Measurements from ENCODE around the gene PPP1R7.

PPP1R7 gene

DNA sequence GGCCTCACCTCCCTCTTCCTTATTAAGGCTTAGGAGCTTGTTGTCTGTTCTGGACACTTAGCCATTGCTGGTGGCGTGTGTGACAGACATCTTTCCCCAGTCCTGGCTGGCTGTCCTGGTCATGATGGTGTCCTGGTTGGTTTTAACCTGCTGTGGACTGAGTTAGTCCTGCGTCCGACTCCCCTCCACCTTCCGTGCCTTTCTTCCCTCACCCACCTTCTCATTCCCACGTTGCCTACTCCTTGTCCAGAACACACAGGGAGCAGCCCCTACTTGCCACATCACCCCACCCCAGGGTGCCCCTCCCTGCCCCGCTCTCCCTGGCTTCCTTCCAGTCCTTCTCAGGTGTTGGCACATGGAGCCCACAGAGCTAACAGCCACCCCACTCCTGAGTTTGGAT is 47.7 kb downstream of the PPP1R7 start:
- no peak for DNase-seq

DNA sequence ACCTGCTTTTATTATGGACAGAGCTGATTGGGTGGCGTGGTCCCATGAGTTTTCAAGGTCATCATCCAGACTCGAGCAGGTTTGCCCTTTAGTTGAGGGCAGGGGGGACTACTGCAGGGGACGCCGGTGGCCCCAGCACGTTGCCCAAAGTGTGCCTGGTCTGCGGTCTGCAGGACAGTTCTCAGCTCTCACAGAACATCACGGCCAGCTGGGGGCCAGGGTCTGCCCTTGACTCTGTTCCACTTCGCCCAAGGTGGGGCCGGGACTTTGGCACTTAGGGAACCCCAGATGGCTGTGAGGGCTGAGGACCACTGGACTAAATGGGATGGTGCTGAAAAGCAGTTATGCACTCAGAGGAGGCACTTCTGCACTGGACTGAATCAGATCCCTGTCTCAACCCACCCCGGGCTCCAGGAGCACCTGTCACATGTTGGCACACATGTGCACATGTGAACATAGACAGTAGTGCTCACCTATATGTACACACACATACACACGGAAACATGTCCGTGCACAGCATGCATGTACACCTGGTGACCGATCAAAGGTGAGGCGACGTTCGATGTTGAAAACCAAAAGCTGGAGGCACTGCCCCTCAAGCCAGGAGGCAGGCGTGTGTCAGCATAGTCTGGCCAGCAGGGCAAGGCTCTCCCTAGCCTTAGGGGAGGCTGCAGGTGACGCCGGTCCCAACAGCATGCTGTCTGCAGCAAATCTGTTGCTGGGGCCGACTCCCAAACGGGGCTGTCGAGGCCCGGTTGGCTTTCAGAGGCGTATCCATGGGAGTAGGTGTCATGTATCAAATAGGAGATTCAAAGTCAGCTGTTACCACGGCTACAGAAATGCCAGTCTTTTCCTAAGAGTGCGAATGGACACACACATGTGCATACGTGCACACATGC is 48.4 kb downstream of the PPP1R7 start:
- DNase-seq: no peak

DNA sequence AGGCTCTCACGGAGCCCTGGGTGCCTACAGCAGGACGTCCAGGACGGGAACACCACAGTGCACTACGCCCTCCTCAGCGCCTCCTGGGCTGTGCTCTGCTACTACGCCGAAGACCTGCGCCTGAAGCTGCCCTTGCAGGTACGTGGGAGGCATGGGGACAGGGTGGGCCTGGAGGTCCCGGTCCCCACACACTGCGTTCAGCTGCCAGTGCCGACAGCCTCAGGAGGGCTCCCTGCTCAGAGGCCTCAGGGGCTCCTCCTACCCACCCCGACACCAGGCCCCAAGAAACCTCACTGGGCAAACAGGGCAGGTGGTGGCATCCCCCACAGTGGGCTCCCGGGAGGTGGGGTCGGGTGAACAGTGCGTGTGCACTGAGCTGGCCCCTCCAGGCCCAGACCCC is 49.0 kb downstream of the PPP1R7 start:
- no peak for DNase-seq

DNA sequence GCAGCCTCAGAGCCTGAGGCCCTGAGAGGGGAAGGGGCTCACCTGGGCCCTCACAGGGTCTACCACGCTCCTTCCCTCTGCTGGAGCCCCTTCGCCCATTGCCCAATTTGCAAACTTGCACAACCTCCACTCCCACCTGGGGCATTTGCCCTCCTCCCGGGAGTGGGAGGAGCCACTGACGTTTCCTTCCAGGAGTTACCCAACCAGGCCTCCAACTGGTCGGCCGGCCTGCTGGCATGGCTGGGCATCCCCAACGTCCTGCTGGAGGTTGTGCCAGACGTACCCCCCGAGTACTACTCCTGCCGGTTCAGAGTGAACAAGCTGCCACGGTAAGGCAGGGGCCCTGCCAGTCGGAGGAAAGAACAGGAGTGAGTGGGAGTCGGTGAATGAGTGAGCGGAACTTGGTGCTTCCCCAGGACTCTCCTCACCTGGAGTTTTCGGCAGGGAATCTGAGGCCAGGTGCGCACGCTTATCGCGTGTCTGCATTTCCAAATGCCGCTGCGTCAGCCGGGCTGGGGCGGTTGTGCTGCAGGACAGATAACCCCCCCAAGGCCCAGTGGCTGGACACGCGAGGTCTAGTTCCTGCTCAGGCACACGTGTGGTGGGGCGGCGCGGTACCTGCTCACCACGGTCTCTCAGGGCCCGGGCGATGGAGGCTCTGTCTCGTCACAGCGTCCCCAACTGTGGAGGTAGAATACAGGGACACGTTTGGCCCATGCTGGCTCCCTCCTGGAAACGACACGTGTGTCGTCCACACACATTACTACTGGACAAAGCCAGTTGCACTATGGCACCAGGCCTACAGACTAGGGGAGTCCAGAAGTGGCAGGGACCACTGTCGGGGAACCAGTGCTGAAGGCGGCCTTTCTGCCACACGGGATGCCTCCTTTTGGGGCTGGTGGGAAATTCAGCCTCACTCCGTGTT is 49.9 kb downstream of the PPP1R7 start:
- no peak for DNase-seq

GRCh38 chr2:241200822-241201395 is 50.6 kb downstream of the PPP1R7 start:
- no peak for DNase-seq

DNA sequence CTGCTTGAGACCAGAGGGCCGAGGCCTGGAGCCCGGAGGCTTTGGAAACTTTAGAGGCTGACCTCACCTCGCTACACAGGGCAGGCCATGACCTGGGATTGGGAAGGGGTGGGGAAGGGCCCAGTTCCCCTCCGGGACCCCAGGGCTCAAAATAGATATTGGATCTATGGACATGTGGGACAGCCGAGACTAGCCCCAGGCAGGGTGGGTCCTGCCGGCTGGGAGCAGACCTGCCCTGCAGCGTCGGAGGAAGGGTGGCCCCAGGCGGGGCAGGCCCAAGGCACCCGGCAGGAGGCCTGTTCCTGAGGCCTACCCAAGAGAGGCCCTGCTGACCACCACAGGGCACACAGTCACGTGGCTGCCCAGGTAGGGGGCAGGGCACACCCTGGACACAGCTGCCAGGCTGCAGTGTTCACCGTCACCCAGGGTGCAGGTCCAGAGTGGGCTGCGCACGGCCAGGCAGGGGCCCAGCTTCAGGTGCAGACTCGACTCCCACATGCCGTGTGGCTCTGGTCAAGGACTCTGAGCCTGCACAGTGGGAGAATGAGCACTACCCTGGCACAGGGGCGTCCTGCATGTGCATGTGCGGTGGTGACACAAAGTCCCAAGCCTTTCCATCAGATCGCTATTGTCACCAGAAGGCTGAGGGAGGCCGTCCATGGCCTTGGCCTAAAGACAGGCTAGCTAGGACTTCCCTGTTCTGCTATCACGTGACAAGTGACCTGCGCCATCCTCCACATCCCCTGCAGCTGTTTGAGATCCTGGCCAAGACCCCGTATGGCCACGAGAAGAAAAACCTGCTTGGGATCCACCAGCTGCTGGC is 51.4 kb downstream of the PPP1R7 start:
- DNase-seq: no peak

GRCh38 chr2:241202268-241202585 is 52.0 kb downstream of the PPP1R7 start:
- no peak for DNase-seq

- no peak for DNase-seq
Observed at GRCh38 chr2:241202681-241203080, 52.4 kb downstream of the PPP1R7 start.

GRCh38 chr2:241203218-241204009 is 53.1 kb downstream of the PPP1R7 start:
- no peak for DNase-seq

- no peak for DNase-seq
Observed at GRCh38 chr2:241204010-241204384, 53.7 kb downstream of the PPP1R7 start.

DNA sequence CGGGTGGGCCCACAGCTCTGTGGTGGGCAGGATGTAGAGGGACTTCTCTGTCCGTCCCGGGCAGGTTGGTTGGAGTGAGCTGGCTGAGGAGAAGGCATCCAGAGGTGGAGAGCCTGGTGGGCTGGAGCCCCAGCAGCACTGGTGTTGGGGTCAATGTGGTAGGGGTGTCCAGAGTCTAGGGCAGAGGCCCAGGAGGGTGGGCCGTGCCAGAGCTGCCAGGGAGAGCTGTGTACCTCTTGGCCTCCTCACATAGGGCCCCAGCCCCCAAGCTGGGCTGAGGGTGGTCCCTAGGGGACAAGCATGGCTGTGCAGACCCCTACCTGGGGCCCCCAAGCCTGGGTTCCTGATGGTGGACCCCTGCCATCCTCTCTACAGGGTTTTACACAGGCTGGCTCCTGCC is 54.2 kb downstream of the PPP1R7 start:
- no peak for DNase-seq

DNA sequence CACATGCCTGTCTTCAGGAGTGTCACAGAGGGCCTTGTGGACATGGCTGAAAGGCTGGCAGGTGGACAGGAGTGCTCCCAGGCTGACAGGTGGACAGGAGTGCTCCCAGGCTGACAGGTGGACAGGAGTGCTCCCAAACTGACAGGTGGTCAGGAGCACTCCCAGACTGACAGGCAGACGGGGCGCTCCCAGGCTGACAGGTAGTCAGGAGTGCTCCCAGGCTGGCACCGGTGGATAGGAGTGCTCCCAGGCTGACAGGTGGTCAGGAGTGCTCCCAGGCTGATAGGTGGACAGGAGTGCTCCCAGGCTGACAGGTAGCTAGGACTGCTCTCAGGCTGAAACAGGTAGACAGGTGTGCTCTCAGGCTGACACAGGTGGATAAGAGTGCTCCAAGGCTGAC is 54.8 kb downstream of the PPP1R7 start:
- no peak for DNase-seq

DNA sequence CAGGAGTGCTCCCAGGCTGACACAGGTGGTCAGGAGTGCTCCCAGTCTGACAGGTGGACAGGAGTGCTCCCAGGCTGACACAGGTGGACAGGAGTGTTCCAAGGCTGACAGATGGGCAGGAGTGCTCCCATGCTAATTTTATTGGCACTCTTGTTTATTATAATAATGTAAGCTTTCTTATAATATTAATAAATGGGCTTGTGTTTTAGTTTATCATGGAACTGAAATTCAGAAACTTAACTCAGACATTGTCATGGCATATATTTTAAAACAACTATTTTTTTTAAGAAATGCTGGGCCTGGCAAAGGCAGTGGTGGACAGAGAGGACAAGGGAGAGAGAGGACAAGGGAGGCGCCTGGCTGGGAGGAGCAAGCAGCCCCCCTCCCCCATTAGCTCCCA is 56.9 kb downstream of the PPP1R7 start:
- DNase-seq: no peak

DNA sequence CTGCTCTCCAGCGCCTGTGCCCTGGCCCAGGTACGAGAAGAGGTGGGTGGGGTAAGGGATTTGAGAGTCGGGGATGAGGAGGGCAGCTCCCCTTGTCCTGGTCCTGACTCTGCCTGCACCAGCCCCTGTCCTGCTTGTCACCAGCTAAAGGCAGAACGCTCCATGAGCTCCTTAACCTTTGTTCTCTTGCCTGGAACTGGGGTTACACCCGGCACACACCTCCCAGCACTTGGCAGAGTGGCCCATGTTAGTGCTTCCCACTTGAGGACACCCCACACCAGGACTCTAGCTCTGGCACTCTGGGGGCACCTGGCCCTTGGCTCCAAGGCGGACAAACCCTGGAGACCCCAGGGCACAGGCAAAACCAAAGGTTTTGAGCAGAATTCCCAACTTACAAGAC is 57.4 kb downstream of the PPP1R7 start:
- peak in 1 of 14 donors; percentile 51 for DNase-seq

DNA sequence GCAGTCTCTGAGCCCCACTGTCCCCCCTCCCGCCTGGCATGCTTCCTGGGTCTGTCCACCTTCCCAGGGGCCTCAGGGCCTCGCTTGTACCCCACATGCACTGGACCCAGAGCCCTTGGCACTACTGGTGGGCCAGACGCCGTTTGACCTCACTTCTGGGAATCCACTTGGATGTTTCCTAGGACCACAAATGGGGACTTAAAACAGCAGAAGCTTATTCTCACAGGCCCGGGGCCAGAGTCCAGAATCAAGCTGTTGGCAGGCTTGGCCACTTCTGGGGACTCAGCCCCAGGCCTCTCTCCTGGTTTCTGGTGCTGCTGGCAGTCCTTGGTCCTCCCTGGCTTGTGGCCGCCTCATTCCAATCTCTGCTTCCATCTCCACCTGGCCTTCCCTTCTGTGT is 57.8 kb downstream of the PPP1R7 start:
- DNase-seq: peak in 9 of 14 donors; percentile 23 to 83 (median 53)

GRCh38 chr2:241209271-241209670 is 59.0 kb downstream of the PPP1R7 start:
- DNase-seq: no peak

- DNase-seq: no peak
Observed at GRCh38 chr2:241211276-241211675, 61.0 kb downstream of the PPP1R7 start.

DNA sequence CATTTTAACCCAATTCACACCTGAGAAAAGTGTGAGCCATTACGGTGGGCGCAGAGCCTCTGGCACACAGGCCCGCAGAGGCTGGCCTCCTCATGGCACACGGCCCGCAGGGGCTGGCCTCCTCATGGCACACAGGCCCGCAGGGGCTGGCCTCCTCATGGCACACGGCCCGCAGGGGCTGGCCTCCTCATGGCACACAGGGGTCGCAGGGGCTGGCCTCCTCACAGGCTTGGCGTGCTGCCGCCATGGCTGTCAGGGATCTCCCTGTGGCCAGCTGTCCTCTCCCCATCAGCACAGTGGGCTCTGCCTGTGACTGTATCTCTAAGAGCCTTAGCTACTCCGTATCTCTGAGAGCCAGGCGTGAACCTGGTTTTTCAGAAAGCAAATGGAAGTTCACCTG is 62.8 kb downstream of the PPP1R7 start:
- DNase-seq: no peak

DNA sequence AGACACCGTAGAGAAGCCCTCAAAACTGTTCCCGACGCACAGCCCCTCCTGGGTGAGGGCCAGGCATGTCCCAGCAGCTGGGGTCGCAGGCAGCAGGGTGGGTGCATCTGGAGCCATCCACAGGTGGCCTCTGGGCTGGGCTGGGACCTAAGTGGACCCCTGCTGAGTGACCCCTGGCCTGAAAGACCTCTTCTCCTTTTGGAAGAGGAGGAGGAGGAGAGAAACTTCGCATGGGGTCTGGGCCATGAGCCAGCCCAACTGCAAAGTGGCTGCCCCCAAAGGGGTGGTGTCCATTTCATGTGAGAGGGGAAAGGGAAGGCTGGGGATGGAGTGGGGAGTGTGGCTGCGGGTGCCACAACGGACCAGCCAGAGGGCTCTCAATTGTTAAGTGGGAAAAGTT is 63.3 kb downstream of the PPP1R7 start:
- no peak for DNase-seq

GRCh38 chr2:241214209-241214608 is 63.9 kb downstream of the PPP1R7 start:
- no peak for DNase-seq

GRCh38 chr2:241214766-241215165 is 64.5 kb downstream of the PPP1R7 start:
- no peak for DNase-seq

- no peak for DNase-seq
Observed at GRCh38 chr2:241215421-241215820, 65.2 kb downstream of the PPP1R7 start.

Measured in C1 segment of cervical spinal cord (tissue), 14 donors.